ENCODE measurements around the gene RTL10. TPM values are rescaled to one million over a fixed set of nuclear protein-coding genes. Genes with fewer than 3 reads are reported as not detected.

The RTL10 gene
- total RNA-seq, 1 donor from 2014 or later: 35.1 TPM

GRCh38 chr22:19827341-19828034, 27.2 kb downstream of the RTL10 start:
- H3K36me3 Mint-ChIP-seq: peaks cover 6% of the 10 kb centered on the region
- no peak overlapping the region for H3K27ac Mint-ChIP-seq
- H3K4me3 Mint-ChIP-seq: no peak overlapping the region
- H3K4me1 Mint-ChIP-seq: peaks cover 32% of the 10 kb centered on the region
- no peak for TF ChIP-seq CTCF (IDR thresholded peaks at IDR 0.05; ENCODE audit: unreplicated experiment)
- no peaks in the 10 kb centered on the region for H3K27me3 Mint-ChIP-seq (ENCODE audit: low read depth)
- no peak for DNase-seq (ENCODE audit: low spot score in 2 of 2, unreplicated experiment in 2 of 2)
- peaks cover 5% of the 10 kb centered on the region for H3K9me3 Mint-ChIP-seq

DNA sequence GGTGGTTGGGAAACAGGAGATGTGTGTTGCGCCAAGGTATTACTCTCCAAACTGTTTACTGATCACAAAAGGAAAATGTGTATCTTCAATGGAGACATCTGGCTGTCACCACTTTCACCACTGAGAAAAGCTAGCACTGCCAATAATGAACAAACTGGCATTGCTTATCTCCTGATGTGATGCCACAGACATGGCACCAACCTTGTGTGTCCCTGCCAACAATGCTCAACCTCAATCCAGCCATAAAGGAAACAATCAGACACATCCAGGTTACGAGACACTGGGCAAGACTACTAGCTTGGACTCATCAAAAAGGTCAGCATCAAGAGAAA, 28.1 kb downstream of the RTL10 start:
- no peak overlapping the region for H3K27ac Mint-ChIP-seq
- no peak overlapping the region for H3K4me3 Mint-ChIP-seq
- peaks cover 5% of the 10 kb centered on the region for H3K9me3 Mint-ChIP-seq
- H3K4me1 Mint-ChIP-seq: peaks cover 32% of the 10 kb centered on the region
- no peak for TF ChIP-seq CTCF (IDR thresholded peaks at IDR 0.05; ENCODE audit: unreplicated experiment)
- DNase-seq (ENCODE audit: low spot score in 2 of 2, unreplicated experiment in 2 of 2): peak in 1 of 2 experiments; percentile 11
- no peaks in the 10 kb centered on the region for H3K27me3 Mint-ChIP-seq (ENCODE audit: low read depth)
- peaks cover 6% of the 10 kb centered on the region for H3K36me3 Mint-ChIP-seq

GRCh38 chr22:19825904-19826618, 28.6 kb downstream of the RTL10 start:
- TF ChIP-seq CTCF (IDR thresholded peaks at IDR 0.05; ENCODE audit: unreplicated experiment): no peak
- H3K4me3 Mint-ChIP-seq: no peak overlapping the region
- H3K36me3 Mint-ChIP-seq: peaks cover 6% of the 10 kb centered on the region
- peak in 1 of 2 experiments; percentile 20 for DNase-seq (ENCODE audit: low spot score in 2 of 2, unreplicated experiment in 2 of 2)
- no peak overlapping the region for H3K27ac Mint-ChIP-seq
- no peaks in the 10 kb centered on the region for H3K27me3 Mint-ChIP-seq (ENCODE audit: low read depth)
- H3K4me1 Mint-ChIP-seq: peaks cover 32% of the 10 kb centered on the region
- H3K9me3 Mint-ChIP-seq: peaks cover 5% of the 10 kb centered on the region

DNA sequence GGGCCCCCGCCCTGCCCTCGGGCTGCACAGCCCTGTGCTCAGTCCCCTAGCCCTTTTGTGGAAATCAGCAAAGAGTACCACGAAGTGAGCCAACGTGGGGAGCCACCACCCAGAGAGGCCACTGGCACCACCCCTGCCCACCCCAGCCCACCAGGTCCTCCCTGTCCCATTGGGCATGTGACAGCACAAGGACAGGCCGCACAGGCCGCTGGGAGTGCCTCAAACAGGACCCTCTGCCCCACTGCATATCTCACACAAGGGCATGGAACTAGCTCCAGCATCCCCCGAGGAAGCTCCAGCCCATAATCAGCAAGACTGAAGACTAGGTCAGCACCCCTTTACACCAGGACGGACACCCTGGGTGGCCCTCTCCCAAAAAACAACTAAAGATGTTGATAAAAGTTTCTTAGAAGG, 29.7 kb downstream of the RTL10 start:
- H3K27me3 Mint-ChIP-seq (ENCODE audit: low read depth): no peaks in the 10 kb centered on the region
- peaks cover 32% of the 10 kb centered on the region for H3K4me1 Mint-ChIP-seq
- no peak overlapping the region for H3K27ac Mint-ChIP-seq
- no peak for TF ChIP-seq CTCF (IDR thresholded peaks at IDR 0.05; ENCODE audit: unreplicated experiment)
- H3K36me3 Mint-ChIP-seq: peaks cover 4% of the 10 kb centered on the region
- H3K9me3 Mint-ChIP-seq: peaks cover 5% of the 10 kb centered on the region
- DNase-seq (ENCODE audit: low spot score in 2 of 2, unreplicated experiment in 2 of 2): no peak
- no peak overlapping the region for H3K4me3 Mint-ChIP-seq

DNA sequence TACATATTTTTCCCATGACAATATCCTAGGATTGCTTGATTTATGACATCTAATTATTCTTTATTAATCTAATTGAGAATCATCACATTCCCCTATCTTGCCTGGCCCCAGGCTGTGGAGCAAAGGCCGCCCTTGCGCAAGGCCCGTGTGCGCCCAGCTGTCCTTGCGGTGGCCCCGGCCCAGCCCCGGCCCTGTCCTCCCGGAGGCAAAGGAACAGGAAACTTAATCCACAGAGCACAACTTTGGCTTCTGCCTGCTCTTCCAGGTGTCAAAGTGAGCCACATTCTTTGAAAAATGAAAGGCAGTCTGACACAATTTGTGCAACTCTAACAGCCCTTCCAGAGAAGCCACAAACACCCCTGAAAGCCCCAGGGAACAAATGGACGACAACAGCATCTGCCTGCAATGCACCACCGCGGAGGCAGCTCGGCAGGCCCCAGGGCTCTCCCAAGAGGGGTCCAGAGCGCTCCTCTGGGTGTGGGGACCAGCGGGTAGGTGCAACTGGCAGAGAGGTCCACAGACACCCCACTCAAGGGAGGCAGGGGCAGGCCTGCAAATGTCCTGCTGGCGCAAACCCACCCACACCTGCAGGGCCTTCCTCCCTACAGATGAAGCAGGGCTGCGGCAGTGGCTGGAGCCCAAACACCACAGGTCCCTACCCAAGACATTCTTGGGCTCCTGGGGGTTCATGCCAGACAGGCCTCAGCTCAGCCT, 30.3 kb downstream of the RTL10 start:
- TF ChIP-seq CTCF (IDR thresholded peaks at IDR 0.05; ENCODE audit: unreplicated experiment): no peak
- Mint-ChIP-seq H3K9me3 (peaks cover 5% of the 10 kb centered on the region), H3K4me3 (no peak overlapping the region), H3K36me3 (peaks cover 4% of the 10 kb centered on the region), H3K4me1 (peaks cover 32% of the 10 kb centered on the region), H3K27me3 (ENCODE audit: low read depth) (no peaks in the 10 kb centered on the region), H3K27ac (no peak overlapping the region)
- DNase-seq (ENCODE audit: low spot score in 2 of 2, unreplicated experiment in 2 of 2): peak in 1 of 2 experiments; percentile 39
